ENCODE data around the gene GPR18.
"Not testable (repeated sequence)": the region's sequence is repeated elsewhere in the genome, so short reads cannot be mapped to it uniquely, and the experiment has no call there.

GPR18 gene

GRCh38 chr13:99231721-99232120 is 26.5 kb downstream of the GPR18 start:
- peak; percentile 41 to 53 for DNase-seq (ENCODE audit: low read depth in 1 of 2, low spot score in 1 of 2)
- Histone ChIP-seq H3K27ac (replicated peaks) (peak overlapping the region; percentile 20; the same call in 1 of the 2 replicates), H3K27me3 (ENCODE audit: insufficient read depth, poor library complexity, severe bottlenecking) (no peaks in the 10 kb centered on the region), H3K4me3 (replicated peaks; ENCODE audit: insufficient read depth, low read length) (no peak overlapping the region)
- no peak for TF ChIP-seq POLR2AphosphoS5 (IDR thresholded peaks at IDR 0.05; ENCODE audit: low read depth)
- no peak for TF ChIP-seq REST (IDR thresholded peaks at IDR 0.05; ENCODE audit: insufficient replicate concordance, low read depth)
- peak; percentile 98 for TF ChIP-seq SPI1 (IDR thresholded peaks at IDR 0.05; ENCODE audit: borderline replicate concordance, low read depth)
- TF ChIP-seq CTCF (IDR thresholded peaks at IDR 0.05; ENCODE audit: insufficient read depth, low read length) = no peak
- TF ChIP-seq GABPA (IDR thresholded peaks at IDR 0.05; ENCODE audit: low read depth) = no peak

GRCh38 chr13:99230991-99231390 is 27.2 kb downstream of the GPR18 start:
- no peak for DNase-seq (ENCODE audit: low read depth in 1 of 2, low spot score in 1 of 2)
- Histone ChIP-seq H3K27ac (replicated peaks) (no peak overlapping the region), H3K27me3 (ENCODE audit: insufficient read depth, poor library complexity, severe bottlenecking) (no peaks in the 10 kb centered on the region), H3K4me3 (replicated peaks; ENCODE audit: insufficient read depth, low read length) (no peak overlapping the region)
- TF ChIP-seq POLR2AphosphoS5 (IDR thresholded peaks at IDR 0.05; ENCODE audit: low read depth) = no peak
- no peak for TF ChIP-seq SPI1 (IDR thresholded peaks at IDR 0.05; ENCODE audit: borderline replicate concordance, low read depth)
- no peak for TF ChIP-seq CTCF (IDR thresholded peaks at IDR 0.05; ENCODE audit: insufficient read depth, low read length)
- TF ChIP-seq REST (IDR thresholded peaks at IDR 0.05; ENCODE audit: insufficient replicate concordance, low read depth) = no peak
- TF ChIP-seq GABPA (IDR thresholded peaks at IDR 0.05; ENCODE audit: low read depth) = no peak

GRCh38 chr13:99230588-99230987 is 27.6 kb downstream of the GPR18 start:
- DNase-seq (ENCODE audit: low read depth in 1 of 2, low spot score in 1 of 2); H3K4me3 ChIP-seq (replicated peaks; ENCODE audit: insufficient read depth, low read length); H3K27me3 ChIP-seq (ENCODE audit: insufficient read depth, poor library complexity, severe bottlenecking): not testable (repeated sequence)
- H3K27ac ChIP-seq (replicated peaks) = peak overlapping the region; percentile 43

GRCh38 chr13:99228737-99229691 is 29.2 kb downstream of the GPR18 start:
- no peak overlapping the region for H3K4me3 ChIP-seq (replicated peaks; ENCODE audit: insufficient read depth, low read length)
- peak in 1 of 2 experiments; percentile 33 for DNase-seq (ENCODE audit: low read depth in 1 of 2, low spot score in 1 of 2)
- no peaks in the 10 kb centered on the region for H3K27me3 ChIP-seq (ENCODE audit: insufficient read depth, poor library complexity, severe bottlenecking)
- TF ChIP-seq POLR2AphosphoS5 (IDR thresholded peaks at IDR 0.05; ENCODE audit: low read depth) (no peak), SPI1 (IDR thresholded peaks at IDR 0.05; ENCODE audit: borderline replicate concordance, low read depth) (peak; percentile 38; the same call in 1 of the 2 replicates), GABPA (IDR thresholded peaks at IDR 0.05; ENCODE audit: low read depth) (no peak), CTCF (IDR thresholded peaks at IDR 0.05; ENCODE audit: insufficient read depth, low read length) (no peak), REST (IDR thresholded peaks at IDR 0.05; ENCODE audit: insufficient replicate concordance, low read depth) (no peak)
- peak overlapping the region; percentile 43 for H3K27ac ChIP-seq (replicated peaks)
